ENCODE results near the gene LRRC8D.

LRRC8D gene

DNA sequence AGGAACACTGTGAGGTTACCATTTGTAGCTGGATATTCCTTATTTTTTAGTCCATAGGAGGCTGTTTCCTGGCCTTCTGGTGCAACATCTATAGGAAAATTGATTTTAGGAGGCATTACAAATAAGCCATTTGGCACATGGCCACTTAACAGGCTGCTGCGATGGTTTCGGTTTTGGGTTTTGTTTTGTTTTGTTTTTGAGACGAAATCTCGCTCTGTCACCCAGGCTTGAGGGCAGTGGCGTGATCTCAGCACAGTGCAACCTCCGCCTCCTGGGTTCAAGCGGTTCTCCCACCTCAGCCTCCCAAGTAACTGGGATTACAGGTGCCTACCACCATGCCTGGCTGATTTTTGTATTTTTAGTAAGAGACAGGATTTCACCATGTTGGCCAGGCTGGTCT, 20.1 kb upstream of the LRRC8D start:
- DNase-seq (ENCODE audit: low read depth) = no peak
- no peak for TF ChIP-seq CTCF (conservative IDR thresholded peaks at IDR 0.05; ENCODE audit: low read depth, low read length)
- H3K4me3 ChIP-seq (ENCODE audit: low read length) = no peak overlapping the region

GRCh38 chr1:89802051-89802450, 18.8 kb upstream of the LRRC8D start:
- DNase-seq (ENCODE audit: low read depth) = no peak
- TF ChIP-seq CTCF (conservative IDR thresholded peaks at IDR 0.05; ENCODE audit: low read depth, low read length) = no peak
- H3K4me3 ChIP-seq (ENCODE audit: low read length) = no peak overlapping the region

DNA sequence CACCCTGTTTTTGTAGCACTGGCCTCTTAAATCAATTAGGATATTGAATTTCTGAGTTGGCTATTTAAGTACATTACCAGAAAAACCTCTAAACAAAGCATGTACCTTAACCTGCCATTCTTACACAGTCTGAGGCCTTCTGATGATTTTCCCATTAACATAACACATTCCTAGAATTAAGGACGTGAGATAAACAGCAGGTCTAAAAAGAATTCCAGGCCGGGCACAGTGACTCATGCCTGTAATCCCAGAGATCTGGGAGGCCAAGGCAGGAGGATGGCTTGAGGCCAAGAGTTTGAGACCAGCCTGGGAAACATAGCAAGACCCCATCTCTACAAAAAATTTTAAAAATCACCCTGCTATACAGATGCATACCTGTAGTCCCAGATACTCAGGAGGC, 18.0 kb upstream of the LRRC8D start:
- H3K4me3 ChIP-seq (ENCODE audit: low read length) = no peak overlapping the region
- TF ChIP-seq CTCF (conservative IDR thresholded peaks at IDR 0.05; ENCODE audit: low read depth, low read length) = no peak
- no peak for DNase-seq (ENCODE audit: low read depth)

- no peak for DNase-seq (ENCODE audit: low read depth)
- peak; percentile 96 for TF ChIP-seq CTCF (conservative IDR thresholded peaks at IDR 0.05; ENCODE audit: low read depth, low read length)
- no peak overlapping the region for H3K4me3 ChIP-seq (ENCODE audit: low read length)
Measured at GRCh38 chr1:89804642-89805237, 16.1 kb upstream of the LRRC8D start.

- no peak for TF ChIP-seq CTCF (conservative IDR thresholded peaks at IDR 0.05; ENCODE audit: low read depth, low read length)
- H3K4me3 ChIP-seq (ENCODE audit: low read length) = no peak overlapping the region
- no peak for DNase-seq (ENCODE audit: low read depth)
Measured at GRCh38 chr1:89806616-89807015, 14.2 kb upstream of the LRRC8D start.

GRCh38 chr1:89807503-89807902, 13.3 kb upstream of the LRRC8D start:
- TF ChIP-seq CTCF (conservative IDR thresholded peaks at IDR 0.05; ENCODE audit: low read depth, low read length) = no peak
- H3K4me3 ChIP-seq (ENCODE audit: low read length) = no peak overlapping the region
- no peak for DNase-seq (ENCODE audit: low read depth)

DNA sequence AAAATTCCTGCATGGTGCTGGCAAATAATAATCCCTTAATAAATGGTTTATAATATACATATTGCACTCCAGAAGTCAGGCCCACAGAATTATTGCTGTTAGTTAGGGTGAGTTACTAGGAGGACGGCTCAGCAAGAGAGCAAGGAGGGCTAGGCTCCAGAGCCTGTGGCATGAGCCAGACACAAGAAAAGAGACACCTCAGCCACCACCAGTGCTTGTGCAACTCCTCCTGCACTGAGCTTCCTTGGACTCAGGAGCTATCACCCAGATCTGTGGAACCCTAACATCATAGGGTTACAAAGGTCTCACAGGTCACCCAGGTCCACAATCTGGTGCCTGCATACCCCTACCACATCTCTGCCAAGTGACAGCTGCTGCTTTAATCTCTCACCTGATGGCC, 12.8 kb upstream of the LRRC8D start:
- no peak for DNase-seq (ENCODE audit: low read depth)
- TF ChIP-seq CTCF (conservative IDR thresholded peaks at IDR 0.05; ENCODE audit: low read depth, low read length) = no peak
- H3K4me3 ChIP-seq (ENCODE audit: low read length) = no peak overlapping the region
